ENCODE measurements around the gene FBN2. TPM values are rescaled to one million over a fixed set of nuclear protein-coding genes. Genes with fewer than 3 reads are reported as not detected.

FBN2 gene
- total RNA-seq (2021), result 1.6 and 6.1 TPM in 2 replicates
- percentile 28 among the genes with signal in this experiment for Bru-seq, nascent RNA
- BruChase-seq, experiment 1, labeled RNA remaining after a 2-hour chase, result percentile 32 among the genes with signal in this experiment
- BruChase-seq, experiment 2, labeled RNA remaining after a 6-hour chase, result percentile 23 among the genes with signal in this experiment
- long read RNA-seq, partial matches to known transcripts, result 3 of 5 reads
- long read RNA-seq, other reads (novel, unspliced or antisense), result 2 of 5 reads

DNA sequence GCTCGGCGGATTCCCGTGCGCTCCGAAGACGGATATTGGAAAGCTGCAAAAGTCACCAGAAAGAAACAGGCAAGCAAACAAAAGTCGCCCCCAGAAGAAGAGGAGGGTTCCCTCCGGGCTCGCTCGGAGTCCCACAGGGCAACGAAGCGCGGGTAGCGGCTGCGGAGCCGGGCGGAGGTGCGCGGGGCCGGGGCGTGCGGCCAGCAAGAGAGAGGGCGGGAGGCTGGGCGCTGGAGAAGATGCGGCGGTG lies at the start of gene FBN2:
FBN2 (minus strand) TSS at position 246 of the 250 bp plus-strand sequence. CDS start 642 bp downstream, outside the sequence.
- no TSS peak for BruUV-seq (replicated peaks)
- Histone ChIP-seq H3K27ac (ENCODE audit: low read depth, low read length, poor library complexity, severe bottlenecking) (no peak within 1 kb of the TSS), H3K4me3 (ENCODE audit: low read depth, low read length, poor library complexity, severe bottlenecking) (peak within 1 kb of the TSS; percentile 27), H3K4me1 (ENCODE audit: insufficient read depth, low read length, poor library complexity, severe bottlenecking) (no peaks in the 10 kb centered on the region), H3K36me3 (ENCODE audit: insufficient read depth, low read length, poor library complexity, severe bottlenecking) (no peaks in the 10 kb centered on the region), H3K27me3 (replicated peaks; ENCODE audit: insufficient read depth, low read depth, low read length, poor library complexity) (peaks cover 66% of the 10 kb centered on the region), H3K9me3 (ENCODE audit: low read depth, low read length, poor library complexity, severe bottlenecking) (no peaks in the 10 kb centered on the region)
- POLR2A ChIA-PET (ENCODE audit: low non-redundant PET), result no interaction called here
- TF ChIP-seq, protein P1, sequence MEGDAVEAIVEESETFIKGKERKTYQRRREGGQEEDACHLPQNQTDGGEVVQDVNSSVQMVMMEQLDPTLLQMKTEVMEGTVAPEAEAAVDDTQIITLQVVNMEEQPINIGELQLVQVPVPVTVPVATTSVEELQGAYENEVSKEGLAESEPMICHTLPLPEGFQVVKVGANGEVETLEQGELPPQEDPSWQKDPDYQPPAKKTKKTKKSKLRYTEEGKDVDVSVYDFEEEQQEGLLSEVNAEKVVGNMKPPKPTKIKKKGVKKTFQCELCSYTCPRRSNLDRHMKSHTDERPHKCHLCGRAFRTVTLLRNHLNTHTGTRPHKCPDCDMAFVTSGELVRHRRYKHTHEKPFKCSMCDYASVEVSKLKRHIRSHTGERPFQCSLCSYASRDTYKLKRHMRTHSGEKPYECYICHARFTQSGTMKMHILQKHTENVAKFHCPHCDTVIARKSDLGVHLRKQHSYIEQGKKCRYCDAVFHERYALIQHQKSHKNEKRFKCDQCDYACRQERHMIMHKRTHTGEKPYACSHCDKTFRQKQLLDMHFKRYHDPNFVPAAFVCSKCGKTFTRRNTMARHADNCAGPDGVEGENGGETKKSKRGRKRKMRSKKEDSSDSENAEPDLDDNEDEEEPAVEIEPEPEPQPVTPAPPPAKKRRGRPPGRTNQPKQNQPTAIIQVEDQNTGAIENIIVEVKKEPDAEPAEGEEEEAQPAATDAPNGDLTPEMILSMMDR (conservative IDR thresholded peaks at IDR 0.05; ENCODE audit: low read depth, low read length), result no peak
- TF ChIP-seq EZH2 (IDR thresholded peaks at IDR 0.05; ENCODE audit: borderline replicate concordance, low read depth, low read length, poor library complexity, severe bottlenecking), result peak; percentile 41
- CTCF ChIA-PET, result no interaction called here
- intact Hi-C loops (cut with micrococcal nuclease; ENCODE audit: unreplicated experiment), result no loop called here
- DNase-seq (ENCODE audit: low spot score), result no peak

DNA sequence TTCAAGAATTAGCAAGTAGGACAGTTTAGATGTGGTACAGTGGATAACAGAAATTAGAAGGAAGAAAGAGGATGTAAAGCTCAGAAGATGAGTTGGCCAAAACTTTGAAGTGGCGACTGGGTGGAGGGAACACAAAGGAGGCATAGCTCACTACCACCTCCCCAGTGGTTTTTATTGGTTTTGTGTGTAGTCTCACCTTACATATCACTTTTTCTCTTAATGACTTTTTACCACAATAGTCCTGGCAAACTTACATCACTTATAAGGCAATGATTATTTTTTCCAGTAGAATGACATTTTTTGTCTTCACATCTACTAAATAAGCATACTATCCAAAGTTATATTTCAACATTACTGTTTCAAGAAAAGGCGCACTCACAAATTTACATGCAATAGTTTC lies 49.2 kb upstream of the FBN2 start:
- Histone ChIP-seq H3K27me3 (replicated peaks; ENCODE audit: insufficient read depth, low read depth, low read length, poor library complexity) (no peaks in the 10 kb centered on the region), H3K9me3 (ENCODE audit: low read depth, low read length, poor library complexity, severe bottlenecking) (no peaks in the 10 kb centered on the region), H3K4me1 (ENCODE audit: insufficient read depth, low read length, poor library complexity, severe bottlenecking) (no peaks in the 10 kb centered on the region), H3K27ac (ENCODE audit: low read depth, low read length, poor library complexity, severe bottlenecking) (no peak overlapping the region), H3K4me3 (ENCODE audit: low read depth, low read length, poor library complexity, severe bottlenecking) (no peak overlapping the region), H3K36me3 (ENCODE audit: insufficient read depth, low read length, poor library complexity, severe bottlenecking) (no peaks in the 10 kb centered on the region)
- TF ChIP-seq, protein P1 (conservative IDR thresholded peaks at IDR 0.05; ENCODE audit: low read depth, low read length), result no peak
- TF ChIP-seq EZH2 (IDR thresholded peaks at IDR 0.05; ENCODE audit: borderline replicate concordance, low read depth, low read length, poor library complexity, severe bottlenecking), result no peak
- POLR2A ChIA-PET (ENCODE audit: low non-redundant PET), result no interaction called here
- BruUV-seq (replicated peaks), result no TSS peak
- no peak for DNase-seq (ENCODE audit: low spot score)
- intact Hi-C loops (cut with micrococcal nuclease; ENCODE audit: unreplicated experiment), result no loop called here
- CTCF ChIA-PET, result no interaction called here

DNA sequence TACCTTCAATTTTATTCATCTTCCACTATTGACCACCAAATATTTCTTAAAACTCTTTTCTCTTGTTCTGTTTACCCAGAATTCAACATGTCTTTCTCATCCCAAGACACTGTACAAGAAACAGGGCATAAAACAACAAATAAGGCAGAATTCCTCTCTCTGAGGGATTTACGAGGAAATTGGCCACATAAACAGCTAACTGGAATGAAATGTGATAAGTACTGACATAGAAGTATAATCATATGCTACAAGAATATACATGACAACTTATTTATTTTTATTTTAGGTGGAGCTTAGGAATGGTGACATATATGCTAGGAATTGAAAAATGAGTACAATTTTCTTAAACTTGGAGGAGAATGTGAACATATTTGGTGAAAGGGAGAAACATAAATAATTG lies 48.8 kb upstream of the FBN2 start:
- CTCF ChIA-PET, result no interaction called here
- BruUV-seq (replicated peaks), result no TSS peak
- no peaks in the 10 kb centered on the region for H3K27me3 ChIP-seq (replicated peaks; ENCODE audit: insufficient read depth, low read depth, low read length, poor library complexity)
- no peak overlapping the region for H3K4me3 ChIP-seq (ENCODE audit: low read depth, low read length, poor library complexity, severe bottlenecking)
- DNase-seq (ENCODE audit: low spot score), result no peak
- intact Hi-C loops (cut with micrococcal nuclease; ENCODE audit: unreplicated experiment), result no loop called here
- no peaks in the 10 kb centered on the region for H3K9me3 ChIP-seq (ENCODE audit: low read depth, low read length, poor library complexity, severe bottlenecking)
- POLR2A ChIA-PET (ENCODE audit: low non-redundant PET), result no interaction called here
- no peak overlapping the region for H3K27ac ChIP-seq (ENCODE audit: low read depth, low read length, poor library complexity, severe bottlenecking)
- TF ChIP-seq EZH2 (IDR thresholded peaks at IDR 0.05; ENCODE audit: borderline replicate concordance, low read depth, low read length, poor library complexity, severe bottlenecking), result no peak
- TF ChIP-seq, protein P1 (conservative IDR thresholded peaks at IDR 0.05; ENCODE audit: low read depth, low read length), result no peak
- no peaks in the 10 kb centered on the region for H3K4me1 ChIP-seq (ENCODE audit: insufficient read depth, low read length, poor library complexity, severe bottlenecking)
- H3K36me3 ChIP-seq (ENCODE audit: insufficient read depth, low read length, poor library complexity, severe bottlenecking), result no peaks in the 10 kb centered on the region

Measured in A673 (cell line).